ENCODE measurements around the gene NDUFAF2. TPM values are rescaled to one million over a fixed set of nuclear protein-coding genes. Genes with fewer than 3 reads are reported as not detected.
A peak's percentile ranks its signal among the peaks of the same experiment; 100 is the strongest.

Gene NDUFAF2
- total RNA-seq, 4 donors from 2014 or later, result 28.0 to 38.2 (median 31.2) TPM

DNA sequence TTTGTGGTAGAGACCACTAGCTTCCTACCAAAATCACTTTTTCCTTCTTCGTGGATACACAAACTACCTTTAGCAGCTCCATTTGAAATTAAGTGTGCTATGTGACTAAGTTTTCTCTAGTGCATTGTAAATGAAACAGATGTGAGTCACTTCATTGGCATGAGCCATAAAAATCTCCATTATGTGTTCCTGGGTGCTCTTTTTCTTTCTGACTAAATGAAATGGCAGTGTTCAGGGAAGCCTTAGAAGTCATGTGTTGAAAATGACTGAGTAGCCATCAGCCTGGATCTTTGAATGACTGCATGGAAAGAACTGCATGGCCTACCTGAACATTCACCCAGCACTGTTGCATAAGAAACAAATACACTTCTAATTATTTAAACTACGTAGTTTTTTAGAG is 107.9 kb downstream of the NDUFAF2 start:
- 70 to 94% methylated on average over 2 of the region's 2 CpGs for WGBS, 2 donors
- no peak for DNase-seq
- H3K27ac ChIP-seq, result no peak overlapping the region
- no peaks in the 10 kb centered on the region for H3K9me3 ChIP-seq
- intact Hi-C loops (cut with DNase I), result loop anchor here (10.0 kb wide), 1 partner anchor 602 kb away; no protein-coding TSS in a partner anchor
- TF ChIP-seq, protein P1, sequence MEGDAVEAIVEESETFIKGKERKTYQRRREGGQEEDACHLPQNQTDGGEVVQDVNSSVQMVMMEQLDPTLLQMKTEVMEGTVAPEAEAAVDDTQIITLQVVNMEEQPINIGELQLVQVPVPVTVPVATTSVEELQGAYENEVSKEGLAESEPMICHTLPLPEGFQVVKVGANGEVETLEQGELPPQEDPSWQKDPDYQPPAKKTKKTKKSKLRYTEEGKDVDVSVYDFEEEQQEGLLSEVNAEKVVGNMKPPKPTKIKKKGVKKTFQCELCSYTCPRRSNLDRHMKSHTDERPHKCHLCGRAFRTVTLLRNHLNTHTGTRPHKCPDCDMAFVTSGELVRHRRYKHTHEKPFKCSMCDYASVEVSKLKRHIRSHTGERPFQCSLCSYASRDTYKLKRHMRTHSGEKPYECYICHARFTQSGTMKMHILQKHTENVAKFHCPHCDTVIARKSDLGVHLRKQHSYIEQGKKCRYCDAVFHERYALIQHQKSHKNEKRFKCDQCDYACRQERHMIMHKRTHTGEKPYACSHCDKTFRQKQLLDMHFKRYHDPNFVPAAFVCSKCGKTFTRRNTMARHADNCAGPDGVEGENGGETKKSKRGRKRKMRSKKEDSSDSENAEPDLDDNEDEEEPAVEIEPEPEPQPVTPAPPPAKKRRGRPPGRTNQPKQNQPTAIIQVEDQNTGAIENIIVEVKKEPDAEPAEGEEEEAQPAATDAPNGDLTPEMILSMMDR (IDR thresholded peaks at IDR 0.05), result no peak
- TF ChIP-seq POLR2A (IDR thresholded peaks at IDR 0.05), result no peak
- no peaks in the 10 kb centered on the region for H3K27me3 ChIP-seq
- no peaks in the 10 kb centered on the region for H3K36me3 ChIP-seq
- no peak overlapping the region for H3K4me3 ChIP-seq
- peaks cover 0 to 7% (median 0%) of the 10 kb centered on the region in 3 donors for H3K4me1 ChIP-seq

GRCh38 chr5:61053937-61054336 is 108.9 kb downstream of the NDUFAF2 start:
- no peak for DNase-seq
- TF ChIP-seq POLR2A (IDR thresholded peaks at IDR 0.05), result no peak
- TF ChIP-seq, protein P1 (IDR thresholded peaks at IDR 0.05), result no peak
- intact Hi-C loops (cut with DNase I), result loop anchor here (10.0 kb wide), 1 partner anchor 601 kb away; no protein-coding TSS in a partner anchor
- Histone ChIP-seq H3K9me3 (no peaks in the 10 kb centered on the region), H3K4me3 (no peak overlapping the region), H3K4me1 (peaks cover 0 to 7% (median 0%) of the 10 kb centered on the region in 3 donors), H3K27me3 (no peaks in the 10 kb centered on the region), H3K27ac (no peak overlapping the region), H3K36me3 (no peaks in the 10 kb centered on the region)
- WGBS, 2 donors, result 53 to 57% methylated on average over 2 of the region's 2 CpGs

DNA sequence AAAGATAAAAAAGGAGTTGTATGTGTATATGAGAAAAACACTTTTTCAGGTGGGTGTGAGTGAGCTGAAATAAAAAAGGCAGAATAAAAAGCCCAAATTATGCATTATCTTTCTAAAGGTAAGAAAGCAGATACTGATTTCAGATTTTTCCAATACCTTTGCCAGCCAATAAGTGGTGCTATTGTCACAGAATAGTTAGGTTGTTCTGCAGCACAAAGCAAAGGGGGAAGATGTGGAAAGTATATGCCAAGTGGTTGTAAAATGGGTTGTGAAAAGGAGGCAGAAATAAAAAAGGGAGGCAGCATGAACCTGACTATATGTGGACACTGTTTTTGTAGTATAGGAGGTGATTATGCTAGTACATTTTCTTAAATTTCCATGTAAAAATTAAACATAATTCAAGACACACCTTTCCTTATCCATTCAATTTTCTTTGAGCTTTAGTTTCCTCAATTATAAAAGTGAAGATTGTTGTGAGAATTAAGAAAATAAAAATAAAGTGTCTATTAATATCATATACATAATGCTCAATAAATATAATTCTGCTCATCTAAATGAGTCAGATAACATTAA is 110.5 kb downstream of the NDUFAF2 start:
- H3K36me3 ChIP-seq, result no peaks in the 10 kb centered on the region
- intact Hi-C loops (cut with DNase I), result loop anchor here (10.0 kb wide), 1 partner anchor 599 kb away; no protein-coding TSS in a partner anchor
- no peaks in the 10 kb centered on the region for H3K27me3 ChIP-seq
- no peak overlapping the region for H3K4me3 ChIP-seq
- peaks cover 0 to 7% (median 0%) of the 10 kb centered on the region in 3 donors for H3K4me1 ChIP-seq
- no peak for DNase-seq
- TF ChIP-seq, protein P1 (IDR thresholded peaks at IDR 0.05), result peak in 5 of 6 experiments; percentile 45 to 73 (median 49)
- TF ChIP-seq POLR2A (IDR thresholded peaks at IDR 0.05), result no peak
- H3K27ac ChIP-seq, result no peak overlapping the region
- H3K9me3 ChIP-seq, result no peaks in the 10 kb centered on the region

DNA sequence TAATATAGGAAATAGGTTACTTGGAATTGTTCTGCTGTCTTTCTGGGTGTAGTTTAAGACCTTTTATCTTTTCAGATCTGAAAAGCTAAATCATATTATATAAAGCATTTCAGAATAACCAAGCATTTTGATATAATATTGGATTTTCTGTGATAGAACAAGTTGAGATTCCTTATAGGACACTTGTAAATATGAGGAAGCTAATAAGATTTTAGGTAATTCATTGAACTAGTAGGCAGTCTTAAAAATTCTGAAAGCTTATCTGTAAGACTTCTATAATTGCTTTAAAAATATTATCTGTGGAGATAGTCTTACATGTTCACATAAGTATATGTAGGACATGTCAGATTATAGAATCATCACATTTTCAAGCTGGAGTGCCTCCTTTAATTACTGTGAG is 114.5 kb downstream of the NDUFAF2 start:
- no peaks in the 10 kb centered on the region for H3K36me3 ChIP-seq
- no peak for DNase-seq
- no peaks in the 10 kb centered on the region for H3K4me1 ChIP-seq
- TF ChIP-seq, protein P1 (IDR thresholded peaks at IDR 0.05), result no peak
- TF ChIP-seq POLR2A (IDR thresholded peaks at IDR 0.05), result no peak
- peaks cover 0 to 8% (median 0%) of the 10 kb centered on the region in 3 donors for H3K9me3 ChIP-seq
- H3K4me3 ChIP-seq, result no peak overlapping the region
- intact Hi-C loops (cut with DNase I), result loop anchor here (10.0 kb wide), 1 partner anchor 595 kb away; no protein-coding TSS in a partner anchor
- no peaks in the 10 kb centered on the region for H3K27me3 ChIP-seq
- H3K27ac ChIP-seq, result no peak overlapping the region

DNA sequence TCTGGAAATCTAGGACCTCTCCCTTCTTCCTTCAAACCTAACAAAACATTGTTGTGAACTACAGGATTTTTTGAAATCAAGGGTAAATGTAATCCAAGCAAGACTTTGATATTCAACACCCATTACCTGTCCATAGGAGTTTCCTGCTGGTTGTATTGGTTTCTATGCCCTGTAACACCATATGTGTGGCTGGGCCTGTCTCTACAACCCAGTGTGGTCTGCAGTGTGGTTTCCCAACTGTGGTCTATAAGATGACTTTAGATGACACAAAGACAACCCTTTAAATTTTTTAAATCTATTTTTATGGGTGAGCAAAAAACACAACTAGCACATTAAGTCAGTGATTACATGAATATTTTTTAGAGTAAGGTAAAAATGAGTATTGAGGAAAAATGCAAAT is 124.1 kb downstream of the NDUFAF2 start:
- no peaks in the 10 kb centered on the region for H3K9me3 ChIP-seq
- no peak for DNase-seq
- TF ChIP-seq, protein P1 (IDR thresholded peaks at IDR 0.05), result no peak
- no peak for TF ChIP-seq POLR2A (IDR thresholded peaks at IDR 0.05)
- H3K4me1 ChIP-seq, result peaks cover 0 to 6% (median 0%) of the 10 kb centered on the region in 3 donors
- intact Hi-C loops (cut with DNase I), result no loop called here
- H3K27me3 ChIP-seq, result no peaks in the 10 kb centered on the region
- no peak overlapping the region for H3K4me3 ChIP-seq
- H3K36me3 ChIP-seq, result peaks cover 0 to 9% (median 0%) of the 10 kb centered on the region in 3 donors
- H3K27ac ChIP-seq, result no peak overlapping the region

All from esophagus squamous epithelium (tissue), 5 donors.